ENCODE results near the gene HMCN1. TPM values are rescaled to one million over a fixed set of nuclear protein-coding genes. Genes with fewer than 3 reads are reported as not detected.
"Not testable (repeated sequence)": the region's sequence is repeated elsewhere in the genome, so short reads cannot be mapped to it uniquely, and the experiment has no call there.

HMCN1 gene
- total RNA-seq, 6 donors from 2014 or later: 15.7 to 43.3 (median 27.2) TPM

DNA sequence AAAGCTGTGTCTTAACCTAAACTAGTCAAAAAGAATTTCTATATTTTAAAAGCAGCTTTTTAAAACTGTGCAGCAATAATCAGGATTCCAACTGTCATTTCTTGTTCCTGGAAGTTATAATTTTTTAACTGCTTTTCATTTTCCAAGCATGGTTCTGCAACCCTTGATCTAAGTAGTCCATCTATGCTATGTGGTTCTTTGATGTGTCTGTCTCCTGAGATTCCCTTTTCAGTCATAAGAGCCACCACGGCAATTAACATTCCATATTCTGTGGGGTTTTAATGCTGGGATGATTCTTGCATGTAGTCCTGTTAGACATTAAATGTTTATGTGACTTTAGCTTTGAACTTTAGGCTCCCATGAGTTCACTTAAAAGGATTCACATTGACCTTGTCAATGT is 420.5 kb downstream of the HMCN1 start:
- Histone ChIP-seq H3K27ac (no peak overlapping the region), H3K36me3 (peaks cover 0 to 4% (median 0%) of the 10 kb centered on the region in 4 donors), H3K4me1 (no peaks in the 10 kb centered on the region), H3K9me3 (no peaks in the 10 kb centered on the region), H3K4me3 (no peak overlapping the region), H3K27me3 (no peaks in the 10 kb centered on the region)
- 50 to 70% methylated on average over 1 of the region's 1 CpG for WGBS, 2 donors
- no peak for TF ChIP-seq POLR2AphosphoS5 (IDR thresholded peaks at IDR 0.05)
- TF ChIP-seq EP300 (IDR thresholded peaks at IDR 0.05): no peak
- TF ChIP-seq CTCF (IDR thresholded peaks at IDR 0.05): no peak
- TF ChIP-seq POLR2A (IDR thresholded peaks at IDR 0.05): no peak
- DNase-seq (no peak), ATAC-seq (ENCODE audit: low FRiP score in 2 of 2) (no peak)

GRCh38 chr1:186155594-186155993 is 421.4 kb downstream of the HMCN1 start:
- no peak for TF ChIP-seq POLR2AphosphoS5 (IDR thresholded peaks at IDR 0.05)
- TF ChIP-seq CTCF (IDR thresholded peaks at IDR 0.05): peak in 3 of 6 experiments; percentile 36 to 44 (median 39)
- no peak overlapping the region for H3K27ac ChIP-seq
- H3K4me3 ChIP-seq: no peak overlapping the region
- H3K27me3 ChIP-seq: no peaks in the 10 kb centered on the region
- DNase-seq: no peak
- WGBS, 2 donors: 57 to 90% methylated on average over 1 of the region's 1 CpG
- H3K9me3 ChIP-seq: no peaks in the 10 kb centered on the region
- H3K36me3 ChIP-seq: no peaks in the 10 kb centered on the region
- peak in 1 of 2 donors; percentile 78 for ATAC-seq (ENCODE audit: low FRiP score in 2 of 2)
- no peaks in the 10 kb centered on the region for H3K4me1 ChIP-seq

DNA sequence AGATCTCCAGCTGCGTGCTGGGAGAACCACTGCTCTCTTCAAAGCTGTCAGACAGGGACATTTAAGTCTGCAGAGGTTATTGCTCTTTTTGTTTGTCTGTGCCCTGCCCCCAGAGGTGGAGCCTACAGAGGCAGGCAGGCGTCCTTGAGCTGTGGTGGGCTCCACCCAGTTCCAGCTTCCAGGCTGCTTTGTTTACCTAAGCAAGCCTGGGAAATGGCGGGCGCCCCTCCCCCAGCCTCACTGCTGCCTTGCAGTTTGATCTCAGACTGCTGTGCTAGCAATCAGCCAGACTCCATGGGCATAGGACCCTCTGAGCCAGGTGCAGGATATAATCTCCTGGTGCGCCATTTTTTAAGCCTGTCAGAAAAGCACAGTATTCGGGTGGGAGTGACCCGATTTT is 428.7 kb downstream of the HMCN1 start:
- not testable (repeated sequence) for H3K4me1 ChIP-seq; H3K27ac ChIP-seq; ATAC-seq (ENCODE audit: low FRiP score in 2 of 2); H3K27me3 ChIP-seq; H3K4me3 ChIP-seq; H3K36me3 ChIP-seq; H3K9me3 ChIP-seq
- DNase-seq: peak in 1 of 2 donors; percentile 36
- 89 to 100% methylated on average over 1 to 7 of the region's 7 CpGs for WGBS, 2 donors

DNA sequence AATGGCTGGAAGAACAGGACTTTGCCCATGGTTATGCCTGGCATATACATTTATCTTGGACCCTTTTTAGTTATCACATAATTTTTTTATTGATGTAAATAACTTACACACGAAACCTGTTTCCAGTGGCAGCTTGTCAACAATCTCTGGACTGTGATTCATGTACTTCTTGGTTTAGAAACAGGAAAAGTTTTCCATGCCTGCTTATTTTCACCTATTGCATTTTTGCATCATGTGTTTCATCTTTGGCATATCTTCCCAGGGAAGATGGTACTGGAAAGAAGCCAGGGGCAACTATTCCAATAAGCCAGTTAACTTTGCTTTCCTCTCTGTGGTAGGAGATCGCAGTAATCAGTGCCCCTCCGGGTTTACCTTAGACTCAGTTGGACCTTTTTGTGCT is 430.6 kb downstream of the HMCN1 start:
- ATAC-seq (ENCODE audit: low FRiP score in 2 of 2): no peak
- 83 to 84% methylated on average over 3 of the region's 3 CpGs for WGBS, 2 donors
- no peak for TF ChIP-seq EP300 (IDR thresholded peaks at IDR 0.05)
- TF ChIP-seq POLR2A (IDR thresholded peaks at IDR 0.05): no peak
- TF ChIP-seq POLR2AphosphoS5 (IDR thresholded peaks at IDR 0.05): no peak

DNA sequence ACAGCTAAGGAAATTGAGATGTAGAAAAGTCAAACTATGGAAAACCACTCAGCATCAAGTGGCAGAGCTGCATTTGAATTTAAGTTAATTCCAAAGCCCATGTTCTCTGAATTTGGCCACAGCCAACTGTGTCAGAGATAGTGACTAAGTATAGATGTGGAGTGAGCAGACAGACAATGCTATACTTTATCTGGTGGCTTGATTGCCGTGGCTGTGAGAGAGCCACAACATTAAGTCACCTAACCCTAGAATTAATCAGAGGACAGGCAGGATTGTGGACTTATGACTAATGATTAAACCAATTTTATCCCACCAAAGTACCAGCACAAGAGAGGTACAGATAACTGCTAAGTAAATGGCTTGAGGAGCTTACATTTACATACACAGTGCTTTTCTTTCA is 431.1 kb downstream of the HMCN1 start:
- ATAC-seq (ENCODE audit: low FRiP score in 2 of 2) (no peak), DNase-seq (no peak)
- Histone ChIP-seq H3K4me3 (no peak overlapping the region), H3K27ac (no peak overlapping the region), H3K4me1 (no peaks in the 10 kb centered on the region), H3K36me3 (peaks cover 0 to 6% (median 2%) of the 10 kb centered on the region in 4 donors), H3K9me3 (no peaks in the 10 kb centered on the region), H3K27me3 (no peaks in the 10 kb centered on the region)
- TF ChIP-seq POLR2AphosphoS5 (IDR thresholded peaks at IDR 0.05) (no peak), EP300 (IDR thresholded peaks at IDR 0.05) (no peak)
- WGBS, 2 donors: 75 to 79% methylated on average over 1 of the region's 1 CpG

More for the DNA sequence above, 430.6 kb downstream of the HMCN1 start:
- no peak for DNase-seq
- no peaks in the 10 kb centered on the region for H3K27me3 ChIP-seq
- H3K9me3 ChIP-seq: no peaks in the 10 kb centered on the region
- no peak overlapping the region for H3K27ac ChIP-seq
- H3K4me3 ChIP-seq: no peak overlapping the region
- peaks cover 0 to 6% (median 2%) of the 10 kb centered on the region in 4 donors for H3K36me3 ChIP-seq
- H3K4me1 ChIP-seq: no peaks in the 10 kb centered on the region

DNA sequence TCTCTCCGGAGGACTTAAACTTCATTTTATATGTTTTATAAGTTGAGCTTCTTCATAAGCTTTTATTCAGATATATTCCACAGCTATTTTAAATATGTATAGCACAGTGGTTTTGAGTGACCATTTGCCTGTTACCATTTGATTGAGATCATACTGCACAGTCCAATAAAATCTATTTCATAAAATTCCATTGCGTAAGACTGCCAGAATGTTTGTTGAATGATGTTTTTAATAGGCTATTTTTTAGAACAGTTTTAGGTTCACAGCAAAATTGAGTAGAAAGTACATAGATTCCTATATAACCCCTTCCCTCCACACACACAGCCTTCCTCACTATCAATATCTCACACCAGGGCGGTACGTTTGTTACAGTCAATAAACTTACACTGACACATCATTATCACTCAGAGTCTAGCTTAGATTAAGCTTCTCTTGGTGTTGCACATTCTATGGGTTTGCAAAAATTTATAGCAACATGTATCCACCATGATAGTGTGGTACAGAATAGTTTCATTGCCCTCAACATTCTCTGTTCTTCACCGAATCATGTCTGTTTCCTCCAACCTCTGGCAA is 433.0 kb downstream of the HMCN1 start:
- TF ChIP-seq POLR2AphosphoS5 (IDR thresholded peaks at IDR 0.05) (no peak), EP300 (IDR thresholded peaks at IDR 0.05) (no peak), CTCF (IDR thresholded peaks at IDR 0.05) (no peak), POLR2A (IDR thresholded peaks at IDR 0.05) (no peak)
- DNase-seq: no peak
- peaks cover 0 to 6% (median 2%) of the 10 kb centered on the region in 4 donors for H3K36me3 ChIP-seq
- 91 to 93% methylated on average over 5 of the region's 5 CpGs for WGBS, 2 donors
- H3K9me3 ChIP-seq: no peaks in the 10 kb centered on the region
- H3K27me3 ChIP-seq: no peaks in the 10 kb centered on the region
- no peak overlapping the region for H3K27ac ChIP-seq
- no peak overlapping the region for H3K4me3 ChIP-seq
- ATAC-seq (ENCODE audit: low FRiP score in 2 of 2): no peak
- H3K4me1 ChIP-seq: no peaks in the 10 kb centered on the region

All from upper lobe of left lung (tissue), 6 donors.